A549 (cell line): ENCODE results near the gene SSR2. TPM values are rescaled to one million over a fixed set of nuclear protein-coding genes. Genes with fewer than 3 reads are reported as not detected.
A peak's percentile ranks its signal among the peaks of the same experiment; 100 is the strongest.

Experiments used
- ATAC-seq, 2 experiments: fragments of 200-7000 bp in 1 of 2; fragments of >200 bp in 1 of 2; cut with Nextera tagmentation in 1 of 2; cut with Tn5 transposase in 1 of 2; 3 replicates each; pipeline versions ENCODE4 v1.8.0 to v1.9.1; 2018 to 2020; ENCODE audit warnings: mild to moderate bottlenecking in 1 of 2, moderate library complexity in 1 of 2
- CTCF ChIA-PET: fragments of 300-600 bp; sonication (Branson Sonifier 250); formaldehyde crosslinking; extraction: SDS; loops from one replicate; lab custom pipeline; 2021; ENCODE audit warnings: antibody characterized with exemption, inconsistent platforms; lab: Yijun Ruan, JAX
- POLR2A ChIA-PET: fragments of 350-600 bp; formaldehyde crosslinking; extraction: SDS; loops from one replicate; lab custom pipeline; 2021; ENCODE audit warnings: antibody characterized with exemption, inconsistent platforms; lab: Yijun Ruan, JAX
- DNase-seq, 2 experiments: peaks; one replicate each; pipeline versions ENCODE4 v3.0.0 to v3.0.0-alpha.2; 2011 to 2016; ENCODE audit warnings: low read depth in 1 of 2, low spot score in 1 of 2
- FAIRE-seq: peaks from 2 replicates; lab custom pipeline; 2011; peaks lifted over from hg19 to GRCh38; lab: Jason Lieb, UNC
- H3K27ac ChIP-seq, 2 experiments: fragments of >200 bp; sonication (Bioruptor Twin); formaldehyde crosslinking; 3 replicates each; pipeline ENCODE4 v1.5.1; 2016 to 2017
- H3K4me1 ChIP-seq: fragments of >200 bp; sonication (Bioruptor Twin); formaldehyde crosslinking; 3 replicates; pipeline ENCODE4 v1.6.1; 2016
- H3K4me2 ChIP-seq: fragments of >200 bp; sonication (Bioruptor Twin); formaldehyde crosslinking; 3 replicates; pipeline ENCODE4 v1.6.1; 2016
- H3K4me3 ChIP-seq: fragments of >200 bp; sonication (Bioruptor Twin); formaldehyde crosslinking; 3 replicates; pipeline ENCODE4 v1.5.1; 2016
- H3K9me3 ChIP-seq: fragments of >200 bp; sonication (Bioruptor Twin); formaldehyde crosslinking; 3 replicates; pipeline ENCODE4 v1.6.1; 2016
- CBX2 ChIP-seq: fragments of 200-600 bp; sonication (generic); IDR thresholded peaks from 2 replicates; pipeline ENCODE4 v1.6.1; 2016; ENCODE audit warnings: low read depth, mild to moderate bottlenecking, borderline replicate concordance
- CBX8 ChIP-seq: fragments of 200-600 bp; sonication (generic); IDR thresholded peaks from 2 replicates; pipeline ENCODE4 v1.6.1; 2016
- EHF ChIP-seq: fragments of 250-450 bp; sonication (Bioruptor Pico); IDR thresholded peaks from 2 replicates; pipeline ENCODE4 v1.5.0; 2020; ENCODE audit warnings: mild to moderate bottlenecking
- EP300 ChIP-seq, 2 experiments: fragments of >200 bp; sonication (Bioruptor Twin); formaldehyde crosslinking; IDR thresholded peaks; 2 replicates in 1 of 2; 3 replicates in 1 of 2; pipeline ENCODE4 v1.6.1; 2016 to 2017
- FOSB ChIP-seq: fragments of 250-450 bp; sonication (Bioruptor Pico); IDR thresholded peaks from 2 replicates; pipeline ENCODE4 v1.5.0; 2020; ENCODE audit warnings: mild to moderate bottlenecking, moderate library complexity
- FOXS1 ChIP-seq: fragments of 250-450 bp; sonication (Bioruptor Pico); IDR thresholded peaks from 2 replicates; pipeline ENCODE4 v1.5.0; 2020; ENCODE audit warnings: mild to moderate bottlenecking, moderate library complexity
- HEYL ChIP-seq: fragments of 250-450 bp; sonication (Bioruptor Pico); IDR thresholded peaks from 2 replicates; pipeline ENCODE4 v1.8.0; 2021; ENCODE audit warnings: mild to moderate bottlenecking, moderate library complexity
- HOXA7 ChIP-seq: fragments of 250-450 bp; sonication (Bioruptor Pico); IDR thresholded peaks from 2 replicates; pipeline ENCODE4 v1.5.0; 2020; ENCODE audit warnings: mild to moderate bottlenecking, moderate library complexity
- HOXB13 ChIP-seq: fragments of 250-450 bp; sonication (Bioruptor Pico); IDR thresholded peaks from 2 replicates; pipeline ENCODE4 v1.5.0; 2020; ENCODE audit warnings: low read depth, mild to moderate bottlenecking, moderate library complexity
- HOXB5 ChIP-seq: fragments of 250-450 bp; sonication (Bioruptor Pico); IDR thresholded peaks from 2 replicates; pipeline ENCODE4 v1.5.0; 2020; ENCODE audit warnings: mild to moderate bottlenecking, moderate library complexity
- MAFK ChIP-seq: fragments of 450-650 bp; IDR thresholded peaks from 2 replicates; pipeline ENCODE4 v1.6.1; 2014; ENCODE audit not compliant: partially characterized antibody
- MYC ChIP-seq: IDR thresholded peaks from 2 replicates; pipeline ENCODE4 v1.6.1; 2012; ENCODE audit warnings: mild to moderate bottlenecking, inconsistent platforms, low read length, improper control_type of control experiment, borderline replicate concordance
- NPAS2 ChIP-seq: fragments of 250-450 bp; sonication (Bioruptor Pico); IDR thresholded peaks from 2 replicates; pipeline ENCODE4 v1.8.0; 2022; ENCODE audit warnings: mild to moderate bottlenecking, moderate library complexity, borderline replicate concordance
- NR3C1 ChIP-seq: fragments of >200 bp; sonication (Bioruptor Twin); formaldehyde crosslinking; IDR thresholded peaks from 3 replicates; pipeline ENCODE4 v1.6.1; 2017
- POLR2AphosphoS2 ChIP-seq: conservative IDR thresholded peaks from 2 replicates; pipeline ENCODE4 v1.6.1; 2012; ENCODE audit warnings: low read length, improper control_type of control experiment, inconsistent platforms
- RAD21 ChIP-seq, 2 experiments: fragments of >200 bp in 1 of 2; sonication (Bioruptor Twin) in 1 of 2; formaldehyde crosslinking in 1 of 2; IDR thresholded peaks in 1 of 2; conservative IDR thresholded peaks in 1 of 2; 2 replicates in 1 of 2; 3 replicates in 1 of 2; pipeline ENCODE4 v1.6.1; 2012 to 2018; ENCODE audit warnings: inconsistent platforms in 1 of 2
- RARB ChIP-seq: fragments of 250-450 bp; sonication (Bioruptor Pico); IDR thresholded peaks from 2 replicates; pipeline ENCODE4 v1.8.0; 2021; ENCODE audit warnings: mild to moderate bottlenecking, moderate library complexity
- REST ChIP-seq: fragments of 200-600 bp; sonication (generic); IDR thresholded peaks from 2 replicates; pipeline ENCODE4 v1.6.1; 2016; ENCODE audit warnings: antibody characterized with exemption, mild to moderate bottlenecking, moderate library complexity
- TFCP2L1 ChIP-seq: fragments of 250-450 bp; sonication (Bioruptor Pico); IDR thresholded peaks from 2 replicates; pipeline ENCODE4 v1.5.0; 2021; ENCODE audit warnings: mild to moderate bottlenecking
- WGBS: methylation state at CpG from one replicate; pipeline ENCODE4 v1.1.6; 2017; ENCODE audit errors: missing lambda C conversion rate; 5-methylcytosine and 5-hydroxymethylcytosine counted together
- polyA plus RNA-seq, 4 experiments: library from polyadenylated mRNA; depleted of rRNA in 3 of 4; stranded (reverse); fragments of >200 nt; fragmentation: RNase III in 1 of 4; extraction: RNeasy Plus Mini Kit Qiagen cat#74134 plus additional on column Dnase treatment in 1 of 4; gene quantifications; 2 replicates in 3 of 4; 3 replicates in 1 of 4; pipeline ENCODE4 v1.2.3, GENCODE V29; 2011 to 2017
- TF ChIP-seq, protein P1 (sequence below): fragments of 450-650 bp; IDR thresholded peaks from 2 replicates; pipeline ENCODE4 v1.6.1; 2014; ENCODE audit warnings: antibody characterized with exemption
- TF ChIP-seq, protein P2 (sequence below): fragments of >200 bp; sonication (Bioruptor Twin); formaldehyde crosslinking; IDR thresholded peaks from 3 replicates; pipeline ENCODE4 v1.5.1; 2016

The SSR2 gene
- polyA plus RNA-seq, 2 of the 4 experiments (the other 2 are of a cell fraction) = 261 to 382 TPM

- no peak for TF ChIP-seq EHF (CRISPR knock-in tag)
- no peak for TF ChIP-seq RARB (CRISPR knock-in tag)
- TF ChIP-seq NR3C1 = no peak
- TF ChIP-seq HEYL (CRISPR knock-in tag) = no peak
- no peak for TF ChIP-seq MAFK
- no peak for TF ChIP-seq HOXB13 (CRISPR knock-in tag)
- TF ChIP-seq, protein P1, sequence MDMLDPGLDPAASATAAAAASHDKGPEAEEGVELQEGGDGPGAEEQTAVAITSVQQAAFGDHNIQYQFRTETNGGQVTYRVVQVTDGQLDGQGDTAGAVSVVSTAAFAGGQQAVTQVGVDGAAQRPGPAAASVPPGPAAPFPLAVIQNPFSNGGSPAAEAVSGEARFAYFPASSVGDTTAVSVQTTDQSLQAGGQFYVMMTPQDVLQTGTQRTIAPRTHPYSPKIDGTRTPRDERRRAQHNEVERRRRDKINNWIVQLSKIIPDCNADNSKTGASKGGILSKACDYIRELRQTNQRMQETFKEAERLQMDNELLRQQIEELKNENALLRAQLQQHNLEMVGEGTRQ = no peak
- no peak for TF ChIP-seq CBX8
- no peak for TF ChIP-seq MYC
- no peak for TF ChIP-seq REST
- no peak for TF ChIP-seq FOXS1
- no peak for TF ChIP-seq FOSB (CRISPR knock-in tag)
- TF ChIP-seq, protein P2, sequence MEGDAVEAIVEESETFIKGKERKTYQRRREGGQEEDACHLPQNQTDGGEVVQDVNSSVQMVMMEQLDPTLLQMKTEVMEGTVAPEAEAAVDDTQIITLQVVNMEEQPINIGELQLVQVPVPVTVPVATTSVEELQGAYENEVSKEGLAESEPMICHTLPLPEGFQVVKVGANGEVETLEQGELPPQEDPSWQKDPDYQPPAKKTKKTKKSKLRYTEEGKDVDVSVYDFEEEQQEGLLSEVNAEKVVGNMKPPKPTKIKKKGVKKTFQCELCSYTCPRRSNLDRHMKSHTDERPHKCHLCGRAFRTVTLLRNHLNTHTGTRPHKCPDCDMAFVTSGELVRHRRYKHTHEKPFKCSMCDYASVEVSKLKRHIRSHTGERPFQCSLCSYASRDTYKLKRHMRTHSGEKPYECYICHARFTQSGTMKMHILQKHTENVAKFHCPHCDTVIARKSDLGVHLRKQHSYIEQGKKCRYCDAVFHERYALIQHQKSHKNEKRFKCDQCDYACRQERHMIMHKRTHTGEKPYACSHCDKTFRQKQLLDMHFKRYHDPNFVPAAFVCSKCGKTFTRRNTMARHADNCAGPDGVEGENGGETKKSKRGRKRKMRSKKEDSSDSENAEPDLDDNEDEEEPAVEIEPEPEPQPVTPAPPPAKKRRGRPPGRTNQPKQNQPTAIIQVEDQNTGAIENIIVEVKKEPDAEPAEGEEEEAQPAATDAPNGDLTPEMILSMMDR = no peak
- TF ChIP-seq CBX2 = no peak
- TF ChIP-seq EP300 (IDR thresholded peaks at IDR 0.05) = no peak
- TF ChIP-seq POLR2AphosphoS2 = no peak
- TF ChIP-seq TFCP2L1 (CRISPR knock-in tag) = no peak
- TF ChIP-seq HOXA7 (CRISPR knock-in tag) = no peak
- no peak for TF ChIP-seq NPAS2
- no peak for TF ChIP-seq HOXB5 (CRISPR knock-in tag)
- ChIA-PET POLR2A (interaction anchor here (0.5 kb wide), 1 partner anchor 8 kb away, joined by 5 read pairs; no protein-coding TSS in a partner anchor), CTCF (interaction anchor here (1.0 to 6.4 kb wide), 6 partner anchors 11 to 103 kb away, joined by 3 to 40 read pairs (median 5); partner anchors contain the start of gene ARHGEF2)
- FAIRE-seq (no peak), DNase-seq (no peak), ATAC-seq (no peak)
- H3K4me2 ChIP-seq = no peak overlapping the region
- peak overlapping the region in 1 of 2 experiments; percentile 50; a peak in 1 of 6 replicates for H3K27ac ChIP-seq
- H3K4me1 ChIP-seq = peaks cover 63% of the 10 kb centered on the region
- H3K9me3 ChIP-seq = no peaks in the 10 kb centered on the region
- H3K4me3 ChIP-seq = no peak overlapping the region
- WGBS = 88% methylated on average over 7 of the region's 7 CpGs
Observed at GRCh38 chr1:155966750-155967149, 54.0 kb downstream of the SSR2 start.

DNA sequence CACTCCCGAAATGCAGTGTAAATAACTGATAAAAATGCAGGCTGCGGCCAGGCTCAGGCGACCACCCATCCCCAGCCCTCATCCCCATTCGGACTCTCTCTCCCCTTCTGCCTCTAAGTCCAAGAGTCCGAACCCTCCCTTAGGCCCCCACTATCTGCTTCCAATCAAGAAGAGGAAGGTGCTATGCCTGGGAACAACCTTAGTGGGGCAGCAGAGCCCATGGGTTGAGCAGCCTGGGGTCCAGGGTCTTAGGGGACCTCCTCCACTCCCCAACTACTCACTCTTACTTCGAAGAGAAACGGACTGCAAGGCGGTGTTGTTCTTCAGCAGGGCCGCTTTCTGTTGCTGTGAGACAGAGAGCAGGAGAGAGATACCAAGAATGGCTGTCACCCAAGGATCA lies 54.6 kb downstream of the SSR2 start:
- TF ChIP-seq RAD21 (conservative IDR thresholded peaks at IDR 0.05 in 1 of 2, IDR thresholded peaks at IDR 0.05 in 1 of 2) (peak in 1 of 2 experiments; percentile 33; a peak in 2 of 5 replicates), MYC (no peak)
- Histone ChIP-seq H3K4me1 (peaks cover 63% of the 10 kb centered on the region), H3K27ac (no peak overlapping the region), H3K4me2 (no peak overlapping the region), H3K9me3 (no peaks in the 10 kb centered on the region), H3K4me3 (no peak overlapping the region)
- DNase-seq (no peak), FAIRE-seq (no peak), ATAC-seq (no peak)
- WGBS = 87% methylated on average over 9 of the region's 9 CpGs
- CTCF ChIA-PET = interaction anchor here (1.0 to 6.4 kb wide), 4 partner anchors 12 to 124 kb away, joined by 3 to 40 read pairs (median 16); partner anchors contain the start of gene ARHGEF2
- POLR2A ChIA-PET = interaction anchor here (0.7 kb wide), 1 partner anchor 17 kb away, joined by 3 read pairs; no protein-coding TSS in a partner anchor
